Ovary (tissue), 9 donors: ENCODE data around the gene MTUS2. TPM values are rescaled to one million over a fixed set of nuclear protein-coding genes. Genes with fewer than 3 reads are reported as not detected.

Experiments used
- DNase-seq, 5 donors: peaks; one replicate each; pipeline ENCODE4 v3.0.0-alpha.2; 2019 to 2020
- H3K27ac ChIP-seq, 2 donors: fragments of 200-600 bp; one replicate each; pipeline versions ENCODE4 v1.5.1 to v1.8.0; 2019 to 2022
- H3K27me3 ChIP-seq: fragments of 200-600 bp; one replicate; pipeline ENCODE4 v1.8.0; 2022
- H3K36me3 ChIP-seq: fragments of 200-600 bp; sonication (generic); one replicate; pipeline ENCODE4 v1.5.1; 2019
- H3K4me1 ChIP-seq: one replicate; pipeline ENCODE4 v1.8.1; 2013; ENCODE audit warnings: mild to moderate bottlenecking, moderate library complexity; ENCODE audit not compliant: insufficient read depth
- H3K4me3 ChIP-seq: fragments of 200-600 bp; sonication (generic); one replicate; pipeline ENCODE4 v1.5.1; 2017
- H3K9me3 ChIP-seq, 2 donors: fragments of 200-600 bp in 1 of 2; sonication (generic) in 1 of 2; one replicate each; pipeline versions ENCODE4 v1.5.1 to v1.8.1; 2013 to 2019; ENCODE audit warnings: mild to moderate bottlenecking in 1 of 2, moderate library complexity in 1 of 2
- CTCF ChIP-seq, 3 donors: fragments of 450-650 bp in 2 of 3; fragments of 200-600 bp in 1 of 3; IDR thresholded peaks; one replicate each; pipeline versions ENCODE4 v1.5.1 to v1.8.0; 2016 to 2022; ENCODE audit warnings: antibody characterized with exemption in 3 of 3, mild to moderate bottlenecking in 1 of 3
- EP300 ChIP-seq: sonication (generic); formaldehyde crosslinking; IDR thresholded peaks from one replicate; pipeline ENCODE4 v1.6.1; 2017; ENCODE audit warnings: antibody characterized with exemption
- POLR2A ChIP-seq: fragments of 450-650 bp; IDR thresholded peaks from one replicate; pipeline ENCODE4 v1.6.1; 2017; ENCODE audit warnings: antibody characterized with exemption, mild to moderate bottlenecking, moderate library complexity
- WGBS, 3 donors: extraction: QIAGEN DNeasy Blood & Tissue Kit in 1 of 3; methylation state at CpG; one replicate each; pipeline versions ENCODE4 v1.1.5 to v1.1.7; 2013 to 2017; 5-methylcytosine and 5-hydroxymethylcytosine counted together
- intact Hi-C, 4 donors: fragments of 100-400 bp; cut with DNase I; formaldehyde crosslinking; loops; one replicate each; pipeline versions ENCODE4 v1.11.0 to v1.15.1; 2022 to 2023
- polyA plus RNA-seq, 2 donors: library from polyadenylated mRNA; stranded (reverse); fragments of 200-250 nt in 1 of 2; fragments of 350-450 nt in 1 of 2; fragmentation: Illumina TruSeq in 1 of 2; extraction: RNeasy Lipid Tissue Mini Kit (QIAGEN cat#74804) in 1 of 2; gene quantifications; one replicate each; pipeline ENCODE4 v1.2.3, GENCODE V29; 2013 to 2014
- total RNA-seq, 7 donors: library from RNA; depleted of rRNA in 2 of 7; stranded (reverse); fragments of >200 nt in 2 of 7; fragmentation: NEBNext Ultra II Directional in 3 of 7; extraction: Animal tissue kit (Norgen Biotek cat#: 25700) in 3 of 7; gene quantifications; one replicate each; pipeline versions ENCODE4 v1.1.0 to v1.2.4, GENCODE V29; 2016 to 2023
- donor health status: DM: no; HTN: no; CAD: no; lungs with moderate emphysema.
- donor health status: DM: no; HTN: no; CAD: no.
- donor health status: Bipolar disorder and iron deficiency.
- donor health status: DM: yes; HTN: yes; CAD: no.
- donor health status: DM: no; HTN: no; CAD: no.
- donor health status: DM: yes; HTN: yes; CAD: no.

Gene MTUS2
- total and polyA plus RNA-seq, 9 donors: 1.5 to 8.7 (median 5.4) TPM

GRCh38 chr13:29362849-29363604, 542.9 kb downstream of the MTUS2 start:
- peaks cover 3% of the 10 kb centered on the region for H3K4me1 ChIP-seq
- peak in 2 of 5 donors; percentile 22 to 23 for DNase-seq
- 2 to 8% (median 5%) methylated on average over 6 of the region's 6 CpGs for WGBS, 3 donors
- H3K4me3 ChIP-seq: no peak overlapping the region
- no peaks in the 10 kb centered on the region for H3K27me3 ChIP-seq
- H3K27ac ChIP-seq: no peak overlapping the region
- H3K36me3 ChIP-seq: no peaks in the 10 kb centered on the region
- intact Hi-C loops: no loop called here
- no peaks in the 10 kb centered on the region for H3K9me3 ChIP-seq
- TF ChIP-seq POLR2A: no peak
- TF ChIP-seq EP300: no peak
- peak; percentile 9 to 52 (median 37) for TF ChIP-seq CTCF (IDR thresholded peaks at IDR 0.05)

- Histone ChIP-seq H3K36me3 (no peaks in the 10 kb centered on the region), H3K9me3 (no peaks in the 10 kb centered on the region), H3K4me1 (no peaks in the 10 kb centered on the region), H3K4me3 (no peak overlapping the region), H3K27ac (no peak overlapping the region), H3K27me3 (no peaks in the 10 kb centered on the region)
- 3 to 7% (median 4%) methylated on average over 8 of the region's 8 CpGs for WGBS, 3 donors
- no peak for DNase-seq
- TF ChIP-seq POLR2A (no peak), CTCF (IDR thresholded peaks at IDR 0.05) (no peak), EP300 (no peak)
- intact Hi-C loops: no loop called here
Measured at GRCh38 chr13:29369060-29369743, 549.1 kb downstream of the MTUS2 start.

GRCh38 chr13:29379281-29379680, 559.1 kb downstream of the MTUS2 start:
- intact Hi-C loops: no loop called here
- no peak for DNase-seq
- H3K9me3 ChIP-seq: no peaks in the 10 kb centered on the region
- 88 to 92% (median 89%) methylated on average over 4 of the region's 4 CpGs for WGBS, 3 donors
- H3K4me3 ChIP-seq: no peak overlapping the region
- no peaks in the 10 kb centered on the region for H3K27me3 ChIP-seq
- TF ChIP-seq CTCF (IDR thresholded peaks at IDR 0.05) (no peak), POLR2A (no peak), EP300 (no peak)
- no peaks in the 10 kb centered on the region for H3K4me1 ChIP-seq
- no peaks in the 10 kb centered on the region for H3K36me3 ChIP-seq
- no peak overlapping the region for H3K27ac ChIP-seq

- Histone ChIP-seq H3K9me3 (no peaks in the 10 kb centered on the region), H3K4me3 (no peak overlapping the region), H3K27ac (no peak overlapping the region), H3K36me3 (no peaks in the 10 kb centered on the region), H3K4me1 (no peaks in the 10 kb centered on the region), H3K27me3 (no peaks in the 10 kb centered on the region)
- 0 to 28% (median 0%) methylated on average over 1 of the region's 1 CpG for WGBS, 3 donors
- no peak for TF ChIP-seq EP300
- no peak for TF ChIP-seq CTCF (IDR thresholded peaks at IDR 0.05)
- TF ChIP-seq POLR2A: no peak
- no peak for DNase-seq
- intact Hi-C loops: no loop called here
Measured at GRCh38 chr13:29379865-29380264, 559.7 kb downstream of the MTUS2 start.
